Measurements from ENCODE around the gene SLC13A3.

SLC13A3 gene

DNA sequence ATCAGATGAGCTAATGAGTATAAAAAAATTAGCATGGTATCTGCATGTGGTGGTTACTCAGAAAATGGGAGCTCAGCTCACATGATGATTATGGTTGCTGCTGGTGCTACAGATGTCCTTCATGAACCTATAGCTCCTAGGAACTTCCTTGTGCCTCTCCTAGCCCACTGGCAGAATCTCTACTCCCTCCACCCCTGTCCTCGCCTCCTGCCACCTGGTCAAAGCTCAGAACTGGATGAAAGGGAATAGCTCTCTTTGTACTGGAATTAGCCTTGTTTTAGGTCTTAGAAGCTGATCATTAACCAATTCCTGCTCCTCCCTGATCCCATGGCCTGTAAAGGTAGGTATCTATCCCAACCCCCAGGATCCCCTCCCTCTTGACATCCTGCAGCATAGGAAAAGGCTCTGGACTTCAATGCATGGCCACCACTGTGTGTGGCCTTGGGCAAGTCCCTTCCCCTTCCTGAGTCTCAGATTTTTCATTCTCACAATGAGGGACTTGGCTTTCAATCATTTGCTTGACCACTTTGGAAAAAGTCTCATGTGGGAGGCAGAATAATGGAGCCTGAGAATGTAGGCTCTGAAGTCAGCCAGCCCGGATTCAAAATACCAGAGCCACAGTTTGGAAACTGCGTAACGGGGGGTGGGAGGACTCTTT lies 43.9 kb downstream of the SLC13A3 start:
- no peak overlapping the region for H3K4me3 ChIP-seq (ENCODE audit: insufficient read depth, low read depth, low read length, poor library complexity, severe bottlenecking)
- H3K4me1 ChIP-seq (ENCODE audit: control insufficient read depth, insufficient read depth, low read length, poor library complexity, severe bottlenecking): no peaks in the 10 kb centered on the region
- no peak overlapping the region for H3K27ac ChIP-seq (ENCODE audit: insufficient read depth, low read length, poor library complexity, severe bottlenecking)
- no peaks in the 10 kb centered on the region for H3K9me3 ChIP-seq (ENCODE audit: control insufficient read depth, low read length)
- DNase-seq: no peak
- H3K27me3 ChIP-seq (replicated peaks; ENCODE audit: control insufficient read depth, insufficient read depth, low read length, poor library complexity, severe bottlenecking): no peaks in the 10 kb centered on the region
- H3K36me3 ChIP-seq (ENCODE audit: control insufficient read depth, insufficient read depth, low read length): no peaks in the 10 kb centered on the region

DNA sequence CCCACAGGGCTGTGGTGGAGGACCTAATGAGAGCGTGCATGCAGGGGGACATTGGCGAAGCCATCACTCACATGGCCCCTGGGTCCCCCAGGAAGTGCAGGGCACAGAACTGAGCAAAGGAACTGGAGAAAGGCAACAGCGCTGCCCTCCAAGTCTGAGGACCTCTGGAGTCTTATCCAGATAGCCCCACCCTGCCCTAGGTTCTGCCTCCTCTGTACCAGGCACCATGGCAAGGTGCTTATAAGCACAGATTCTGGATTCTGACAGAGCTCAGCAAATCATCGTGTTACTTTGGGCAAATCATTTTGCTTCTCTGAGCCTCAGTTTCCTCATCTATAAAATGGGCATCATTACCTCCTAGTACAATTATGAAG lies 44.5 kb downstream of the SLC13A3 start:
- Histone ChIP-seq H3K36me3 (ENCODE audit: control insufficient read depth, insufficient read depth, low read length) (no peaks in the 10 kb centered on the region), H3K9me3 (ENCODE audit: control insufficient read depth, low read length) (no peaks in the 10 kb centered on the region), H3K4me1 (ENCODE audit: control insufficient read depth, insufficient read depth, low read length, poor library complexity, severe bottlenecking) (no peaks in the 10 kb centered on the region), H3K4me3 (ENCODE audit: insufficient read depth, low read depth, low read length, poor library complexity, severe bottlenecking) (no peak overlapping the region), H3K27me3 (replicated peaks; ENCODE audit: control insufficient read depth, insufficient read depth, low read length, poor library complexity, severe bottlenecking) (no peaks in the 10 kb centered on the region), H3K27ac (ENCODE audit: insufficient read depth, low read length, poor library complexity, severe bottlenecking) (no peak overlapping the region)
- DNase-seq: no peak

- no peaks in the 10 kb centered on the region for H3K27me3 ChIP-seq (replicated peaks; ENCODE audit: control insufficient read depth, insufficient read depth, low read length, poor library complexity, severe bottlenecking)
- H3K4me3 ChIP-seq (ENCODE audit: insufficient read depth, low read depth, low read length, poor library complexity, severe bottlenecking): no peak overlapping the region
- no peaks in the 10 kb centered on the region for H3K36me3 ChIP-seq (ENCODE audit: control insufficient read depth, insufficient read depth, low read length)
- no peaks in the 10 kb centered on the region for H3K4me1 ChIP-seq (ENCODE audit: control insufficient read depth, insufficient read depth, low read length, poor library complexity, severe bottlenecking)
- H3K27ac ChIP-seq (ENCODE audit: insufficient read depth, low read length, poor library complexity, severe bottlenecking): no peak overlapping the region
- H3K9me3 ChIP-seq (ENCODE audit: control insufficient read depth, low read length): no peaks in the 10 kb centered on the region
- DNase-seq: no peak
These were observed 45.1 kb downstream of the SLC13A3 start for GRCh38 chr20:46605978-46606816.

GRCh38 chr20:46605181-46605580 lies 46.1 kb downstream of the SLC13A3 start:
- H3K9me3 ChIP-seq (ENCODE audit: control insufficient read depth, low read length): no peaks in the 10 kb centered on the region
- no peaks in the 10 kb centered on the region for H3K36me3 ChIP-seq (ENCODE audit: control insufficient read depth, insufficient read depth, low read length)
- H3K27me3 ChIP-seq (replicated peaks; ENCODE audit: control insufficient read depth, insufficient read depth, low read length, poor library complexity, severe bottlenecking): no peaks in the 10 kb centered on the region
- H3K27ac ChIP-seq (ENCODE audit: insufficient read depth, low read length, poor library complexity, severe bottlenecking): no peak overlapping the region
- H3K4me1 ChIP-seq (ENCODE audit: control insufficient read depth, insufficient read depth, low read length, poor library complexity, severe bottlenecking): no peaks in the 10 kb centered on the region
- no peak overlapping the region for H3K4me3 ChIP-seq (ENCODE audit: insufficient read depth, low read depth, low read length, poor library complexity, severe bottlenecking)
- DNase-seq: no peak

- Histone ChIP-seq H3K4me1 (ENCODE audit: control insufficient read depth, insufficient read depth, low read length, poor library complexity, severe bottlenecking) (no peaks in the 10 kb centered on the region), H3K4me3 (ENCODE audit: insufficient read depth, low read depth, low read length, poor library complexity, severe bottlenecking) (no peak overlapping the region), H3K9me3 (ENCODE audit: control insufficient read depth, low read length) (no peaks in the 10 kb centered on the region), H3K36me3 (ENCODE audit: control insufficient read depth, insufficient read depth, low read length) (no peaks in the 10 kb centered on the region), H3K27me3 (replicated peaks; ENCODE audit: control insufficient read depth, insufficient read depth, low read length, poor library complexity, severe bottlenecking) (no peaks in the 10 kb centered on the region), H3K27ac (ENCODE audit: insufficient read depth, low read length, poor library complexity, severe bottlenecking) (no peak overlapping the region)
- no peak for DNase-seq
These were observed 46.6 kb downstream of the SLC13A3 start for GRCh38 chr20:46604551-46605133.

DNA sequence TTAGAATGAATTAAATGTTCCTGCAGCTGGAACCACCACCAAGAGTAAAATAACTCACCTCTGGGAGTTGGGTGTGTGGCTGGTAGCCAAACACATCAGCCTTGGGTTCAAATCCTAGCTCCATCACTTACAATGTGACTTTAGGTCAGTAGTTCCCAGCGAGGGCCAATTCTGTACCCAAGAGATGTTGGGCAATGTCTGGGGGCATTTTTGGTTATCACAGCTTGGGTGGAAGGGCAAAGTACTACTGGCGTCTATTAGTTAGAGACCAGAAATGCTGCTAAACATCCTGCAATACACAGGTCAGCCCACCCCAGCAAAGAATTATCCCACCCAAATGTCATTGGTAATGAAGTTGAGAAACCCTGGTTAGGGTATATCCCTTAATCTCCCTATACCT lies 48.8 kb downstream of the SLC13A3 start:
- DNase-seq: no peak
- no peak overlapping the region for H3K27ac ChIP-seq (ENCODE audit: insufficient read depth, low read length, poor library complexity, severe bottlenecking)
- H3K36me3 ChIP-seq (ENCODE audit: control insufficient read depth, insufficient read depth, low read length): no peaks in the 10 kb centered on the region
- no peak overlapping the region for H3K4me3 ChIP-seq (ENCODE audit: insufficient read depth, low read depth, low read length, poor library complexity, severe bottlenecking)
- no peaks in the 10 kb centered on the region for H3K4me1 ChIP-seq (ENCODE audit: control insufficient read depth, insufficient read depth, low read length, poor library complexity, severe bottlenecking)
- H3K27me3 ChIP-seq (replicated peaks; ENCODE audit: control insufficient read depth, insufficient read depth, low read length, poor library complexity, severe bottlenecking): no peaks in the 10 kb centered on the region
- H3K9me3 ChIP-seq (ENCODE audit: control insufficient read depth, low read length): no peaks in the 10 kb centered on the region

DNA sequence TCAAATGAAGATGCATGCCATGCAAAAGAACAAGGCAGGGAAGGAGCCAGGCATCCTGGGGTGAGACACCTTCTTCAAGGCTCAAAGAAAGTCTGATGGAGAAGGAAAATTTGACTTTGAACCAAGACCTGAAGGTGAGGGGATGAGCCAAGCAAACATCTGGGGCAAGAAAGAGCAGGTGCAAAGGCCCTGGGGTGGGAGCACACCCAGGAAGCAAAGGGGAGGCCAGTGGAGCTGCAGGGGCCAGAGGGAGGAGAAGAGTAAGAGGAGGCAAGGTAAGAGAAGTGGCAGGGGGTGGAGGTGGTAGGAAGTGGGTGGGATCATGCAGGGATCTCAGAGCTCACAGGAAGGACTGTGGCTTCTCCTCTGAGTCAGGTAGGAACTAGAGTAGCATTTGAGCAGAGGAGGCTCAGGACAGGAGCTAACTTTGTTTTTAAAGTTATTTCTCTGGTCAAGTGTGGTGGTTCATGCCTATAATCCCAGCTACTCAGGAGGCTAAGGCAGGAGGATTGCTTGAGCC lies 49.6 kb downstream of the SLC13A3 start:
- no peak for DNase-seq
- no peaks in the 10 kb centered on the region for H3K4me1 ChIP-seq (ENCODE audit: control insufficient read depth, insufficient read depth, low read length, poor library complexity, severe bottlenecking)
- H3K9me3 ChIP-seq (ENCODE audit: control insufficient read depth, low read length): no peaks in the 10 kb centered on the region
- no peak overlapping the region for H3K27ac ChIP-seq (ENCODE audit: insufficient read depth, low read length, poor library complexity, severe bottlenecking)
- no peak overlapping the region for H3K4me3 ChIP-seq (ENCODE audit: insufficient read depth, low read depth, low read length, poor library complexity, severe bottlenecking)
- H3K36me3 ChIP-seq (ENCODE audit: control insufficient read depth, insufficient read depth, low read length): no peaks in the 10 kb centered on the region
- no peaks in the 10 kb centered on the region for H3K27me3 ChIP-seq (replicated peaks; ENCODE audit: control insufficient read depth, insufficient read depth, low read length, poor library complexity, severe bottlenecking)

DNA sequence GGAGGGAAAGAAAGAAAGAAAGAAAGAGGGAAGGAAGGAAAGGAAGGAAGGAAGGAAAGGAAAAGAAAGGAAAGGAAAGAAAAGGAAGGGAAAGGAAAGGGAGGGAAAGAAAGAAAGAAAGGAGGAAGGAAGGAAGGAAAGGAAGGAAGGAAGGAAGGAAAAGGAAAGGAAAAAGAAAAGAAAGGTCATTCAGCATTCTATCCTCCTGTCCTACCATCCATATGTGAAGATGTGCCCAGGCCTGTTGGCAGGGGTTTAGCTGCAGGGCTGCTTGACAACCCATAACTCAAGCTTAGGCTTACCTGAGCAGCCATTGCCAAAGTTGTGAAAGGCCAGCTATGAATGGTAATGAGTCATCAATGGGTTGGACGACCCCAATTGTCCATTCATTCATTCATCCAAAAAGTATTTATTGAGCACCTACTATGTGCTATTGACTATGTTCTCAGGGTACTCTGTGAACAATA lies 50.9 kb downstream of the SLC13A3 start:
- Histone ChIP-seq H3K27ac (ENCODE audit: insufficient read depth, low read length, poor library complexity, severe bottlenecking) (no peak overlapping the region), H3K9me3 (ENCODE audit: control insufficient read depth, low read length) (no peaks in the 10 kb centered on the region), H3K27me3 (replicated peaks; ENCODE audit: control insufficient read depth, insufficient read depth, low read length, poor library complexity, severe bottlenecking) (no peaks in the 10 kb centered on the region), H3K4me3 (ENCODE audit: insufficient read depth, low read depth, low read length, poor library complexity, severe bottlenecking) (no peak overlapping the region), H3K4me1 (ENCODE audit: control insufficient read depth, insufficient read depth, low read length, poor library complexity, severe bottlenecking) (no peaks in the 10 kb centered on the region), H3K36me3 (ENCODE audit: control insufficient read depth, insufficient read depth, low read length) (no peaks in the 10 kb centered on the region)
- DNase-seq: no peak

GRCh38 chr20:46599227-46599987 lies 51.9 kb downstream of the SLC13A3 start:
- Histone ChIP-seq H3K27ac (ENCODE audit: insufficient read depth, low read length, poor library complexity, severe bottlenecking) (no peak overlapping the region), H3K9me3 (ENCODE audit: control insufficient read depth, low read length) (no peaks in the 10 kb centered on the region), H3K36me3 (ENCODE audit: control insufficient read depth, insufficient read depth, low read length) (no peaks in the 10 kb centered on the region), H3K4me3 (ENCODE audit: insufficient read depth, low read depth, low read length, poor library complexity, severe bottlenecking) (no peak overlapping the region), H3K4me1 (ENCODE audit: control insufficient read depth, insufficient read depth, low read length, poor library complexity, severe bottlenecking) (no peaks in the 10 kb centered on the region), H3K27me3 (replicated peaks; ENCODE audit: control insufficient read depth, insufficient read depth, low read length, poor library complexity, severe bottlenecking) (no peaks in the 10 kb centered on the region)
- no peak for DNase-seq

Data from effector memory CD4-positive, alpha-beta T cell (primary cell).